Osteoblast (primary cell): Measurements from ENCODE around the gene MAP3K20. TPM values are rescaled to one million over a fixed set of nuclear protein-coding genes. Genes with fewer than 3 reads are reported as not detected.

ENCODE experiments used
- DNase-seq: peaks from one replicate; pipeline ENCODE4 v3.0.0; 2011; ENCODE audit warnings: low spot score, mixed read lengths; ENCODE audit not compliant: insufficient read length; ENCODE audit errors: missing footprints
- H2AFZ ChIP-seq: 2 replicates; pipeline ENCODE4 v1.6.0; 2011; ENCODE audit warnings: mild to moderate bottlenecking, low read length
- H3K27ac ChIP-seq: 2 replicates; pipeline ENCODE4 v1.5.1; 2011; ENCODE audit warnings: mild to moderate bottlenecking, low read depth, low read length, moderate library complexity
- H3K27me3 ChIP-seq: 2 replicates; pipeline ENCODE4 v1.6.0; 2012; ENCODE audit warnings: mild to moderate bottlenecking, control low read depth, inconsistent platforms, low read length, moderate library complexity; ENCODE audit not compliant: insufficient read depth
- H3K36me3 ChIP-seq: 2 replicates; pipeline ENCODE4 v1.5.1; 2011; ENCODE audit warnings: mild to moderate bottlenecking, low read length, control low read depth, moderate library complexity; ENCODE audit not compliant: insufficient read depth
- H3K4me1 ChIP-seq: 2 replicates; pipeline ENCODE4 v1.5.1; 2011; ENCODE audit warnings: mild to moderate bottlenecking, low read length, control low read depth, moderate library complexity; ENCODE audit not compliant: insufficient read depth
- H3K4me2 ChIP-seq: 2 replicates; pipeline ENCODE4 v1.6.0; 2011; ENCODE audit warnings: mild to moderate bottlenecking, low read length; ENCODE audit not compliant: insufficient read depth
- H3K4me3 ChIP-seq: fragments of 200-600 bp; sonication (generic); 3 replicates; pipeline ENCODE4 v1.5.1; 2012; ENCODE audit warnings: mild to moderate bottlenecking, low read length, inconsistent platforms; ENCODE audit not compliant: insufficient read depth
- H3K79me2 ChIP-seq: 2 replicates; pipeline ENCODE4 v1.6.0; 2012; ENCODE audit warnings: mild to moderate bottlenecking, low read length, control low read depth, inconsistent platforms; ENCODE audit not compliant: insufficient read depth
- H3K9me3 ChIP-seq: 2 replicates; pipeline ENCODE4 v1.5.1; 2011; ENCODE audit warnings: low read depth, low read length, control low read depth
- H4K20me1 ChIP-seq: 2 replicates; pipeline ENCODE4 v1.6.0; 2012; ENCODE audit warnings: mild to moderate bottlenecking, low read length, control low read depth; ENCODE audit not compliant: insufficient read depth
- CTCF ChIP-seq: IDR thresholded peaks from 2 replicates; pipeline ENCODE4 v1.5.1; 2011; ENCODE audit warnings: mild to moderate bottlenecking, low read depth, low read length, moderate library complexity; ENCODE audit errors: extremely low read depth
- total RNA-seq: library from RNA; depleted of rRNA; stranded (reverse); fragments of >200 nt; gene quantifications from 2 replicates; pipeline ENCODE4 v1.2.3, GENCODE V29; 2012

Gene MAP3K20
- total RNA-seq, 1 donor, result 56.1 TPM

GRCh38 chr2:173117678-173118077 lies 42.0 kb downstream of the MAP3K20 start:
- no peaks in the 10 kb centered on the region for H3K9me3 ChIP-seq
- TF ChIP-seq CTCF, result no peak
- H3K36me3 ChIP-seq, result no peaks in the 10 kb centered on the region
- H3K4me2 ChIP-seq, result no peak overlapping the region
- H2AFZ ChIP-seq, result no peak overlapping the region
- H4K20me1 ChIP-seq, result no peaks in the 10 kb centered on the region
- H3K27me3 ChIP-seq, result no peaks in the 10 kb centered on the region
- H3K4me1 ChIP-seq, result peaks cover 27% of the 10 kb centered on the region
- H3K4me3 ChIP-seq, result no peak overlapping the region
- H3K27ac ChIP-seq, result peak overlapping the region; percentile 80
- H3K79me2 ChIP-seq, result peaks cover 77% of the 10 kb centered on the region
- DNase-seq, result no peak

GRCh38 chr2:173118395-173118794 lies 42.7 kb downstream of the MAP3K20 start:
- Histone ChIP-seq H3K4me2 (no peak overlapping the region), H3K9me3 (no peaks in the 10 kb centered on the region), H3K27ac (peak overlapping the region; percentile 80), H3K27me3 (no peaks in the 10 kb centered on the region), H3K4me1 (peaks cover 34% of the 10 kb centered on the region), H4K20me1 (no peaks in the 10 kb centered on the region), H3K4me3 (no peak overlapping the region), H2AFZ (no peak overlapping the region), H3K36me3 (no peaks in the 10 kb centered on the region), H3K79me2 (peaks cover 77% of the 10 kb centered on the region)
- no peak for TF ChIP-seq CTCF
- DNase-seq, result no peak

- Histone ChIP-seq H3K9me3 (no peaks in the 10 kb centered on the region), H3K4me1 (peaks cover 41% of the 10 kb centered on the region), H3K27me3 (no peaks in the 10 kb centered on the region), H2AFZ (no peak overlapping the region), H3K79me2 (peaks cover 77% of the 10 kb centered on the region), H3K27ac (peak overlapping the region; percentile 80), H3K4me3 (no peak overlapping the region), H4K20me1 (no peaks in the 10 kb centered on the region), H3K36me3 (no peaks in the 10 kb centered on the region), H3K4me2 (no peak overlapping the region)
- DNase-seq, result no peak
- no peak for TF ChIP-seq CTCF
Observed at GRCh38 chr2:173119069-173119807, 43.6 kb downstream of the MAP3K20 start.

- no peak for DNase-seq
- peaks cover 77% of the 10 kb centered on the region for H3K79me2 ChIP-seq
- no peak overlapping the region for H3K4me2 ChIP-seq
- H3K27ac ChIP-seq, result peak overlapping the region; percentile 80
- H3K4me1 ChIP-seq, result peaks cover 47% of the 10 kb centered on the region
- H3K36me3 ChIP-seq, result no peaks in the 10 kb centered on the region
- TF ChIP-seq CTCF, result no peak
- no peak overlapping the region for H3K4me3 ChIP-seq
- no peak overlapping the region for H2AFZ ChIP-seq
- H3K27me3 ChIP-seq, result no peaks in the 10 kb centered on the region
- no peaks in the 10 kb centered on the region for H3K9me3 ChIP-seq
- no peaks in the 10 kb centered on the region for H4K20me1 ChIP-seq
Observed at GRCh38 chr2:173119944-173120343, 44.3 kb downstream of the MAP3K20 start.
